PFSK-1 (cell line): ENCODE results near the gene PIK3R4.

Source experiments
- POLR2AphosphoS5 ChIP-seq: IDR thresholded peaks from 2 replicates; pipeline ENCODE4 v1.6.1; 2012; ENCODE audit warnings: low read depth, mild to moderate bottlenecking, control low read depth, low read length, moderate library complexity
- TAF1 ChIP-seq: IDR thresholded peaks from 2 replicates; pipeline ENCODE4 v1.6.1; 2012; ENCODE audit warnings: low read length, control low read depth, borderline replicate concordance; ENCODE audit not compliant: insufficient read depth

DNA sequence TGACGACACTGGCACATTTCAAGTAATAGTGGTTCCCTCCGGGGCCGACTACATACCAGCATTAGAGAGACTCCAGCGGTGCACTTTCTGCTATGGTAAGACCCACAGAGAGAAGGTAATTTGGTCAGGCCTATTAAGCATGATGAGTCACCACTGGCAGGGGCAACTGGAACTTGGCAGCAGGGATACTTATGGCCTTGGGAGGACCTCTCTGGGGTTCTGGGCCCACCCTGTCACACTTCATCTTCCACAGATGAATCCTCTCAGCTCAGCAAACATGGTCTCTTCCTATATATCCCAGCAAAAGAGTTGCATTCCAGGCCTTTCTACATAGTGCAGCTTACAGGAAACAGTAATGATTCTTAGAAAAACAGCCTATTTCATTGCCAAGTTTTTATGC is 88.0 kb downstream of the PIK3R4 start:
- TF ChIP-seq POLR2AphosphoS5 (no peak), TAF1 (no peak)
